Psoas muscle (tissue), 8 donors: ENCODE data around the gene LURAP1L. TPM values are rescaled to one million over a fixed set of nuclear protein-coding genes. Genes with fewer than 3 reads are reported as not detected.

ENCODE experiments used
- ATAC-seq, 4 donors: fragments of 200-7000 bp; cut with Tn5 transposase; one replicate each; pipeline ENCODE4 v1.9.1; 2020; ENCODE audit warnings: moderate library complexity in 3 of 4, mild to moderate bottlenecking in 2 of 4
- DNase-seq, 2 donors: peaks; one replicate each; pipeline ENCODE4 v3.0.0-alpha.2; 2020
- H3K27ac ChIP-seq: fragments of 200-600 bp; one replicate; pipeline ENCODE4 v1.8.0; 2022
- H3K27me3 ChIP-seq, 3 donors: fragments of 200-600 bp in 1 of 3; one replicate each; pipeline versions ENCODE4 v1.6.1 to v1.8.0; 2013 to 2022; ENCODE audit warnings: low read length in 2 of 3, mild to moderate bottlenecking in 2 of 3, moderate library complexity in 1 of 3; ENCODE audit not compliant: insufficient read depth in 3 of 3
- H3K36me3 ChIP-seq, 2 donors: fragments of 200-600 bp in 1 of 2; one replicate each; pipeline versions ENCODE4 v1.6.1 to v1.8.0; 2013 to 2022; ENCODE audit warnings: low read depth in 1 of 2, mild to moderate bottlenecking in 1 of 2, moderate library complexity in 1 of 2; ENCODE audit not compliant: insufficient read depth in 1 of 2
- H3K4me1 ChIP-seq: fragments of 200-600 bp; one replicate; pipeline ENCODE4 v1.8.0; 2022
- H3K4me3 ChIP-seq: fragments of 200-600 bp; one replicate; pipeline ENCODE4 v1.8.0; 2022; ENCODE audit warnings: mild to moderate bottlenecking
- H3K9me3 ChIP-seq: fragments of 200-600 bp; one replicate; pipeline ENCODE4 v1.8.0; 2022
- WGBS, 3 donors: extraction: QIAGEN DNeasy Blood & Tissue Kit; methylation state at CpG; one replicate each; pipeline versions ENCODE4 v1.1.6 to v1.1.7; 2013; 5-methylcytosine and 5-hydroxymethylcytosine counted together
- intact Hi-C, 2 donors: fragments of 100-400 bp; cut with DNase I; formaldehyde crosslinking; loops; one replicate each; pipeline versions ENCODE4 v1.11.0 to v1.14.2; 2022
- long read RNA-seq, 2 donors: library from polyadenylated mRNA; unstranded; transcript quantifications; one replicate each; pipeline ENCODE4 v2.0.0, GENCODE V29; 2021
- polyA plus RNA-seq, 3 donors: library from polyadenylated mRNA; stranded (reverse); fragments of 200-250 nt; gene quantifications; one replicate each; pipeline ENCODE4 v1.2.3, GENCODE V29; 2013
- total RNA-seq, 4 donors: library from RNA; stranded (reverse); fragmentation: NEBNext Ultra II Directional in 2 of 4; extraction: Animal tissue kit (Norgen Biotek cat#: 25700) in 2 of 4; gene quantifications; one replicate each; pipeline versions ENCODE4 v1.2.1 to v1.2.4, GENCODE V29; 2021 to 2023
- TF ChIP-seq, protein P1 (sequence below): fragments of 200-600 bp; IDR thresholded peaks from one replicate; pipeline ENCODE4 v1.8.0; 2022; ENCODE audit warnings: antibody characterized with exemption
- donor health status: healthy with polysubstance abuse.
- donor health status: DM: no; HTN: no; CAD: no; lungs with moderate emphysema.
- donor health status: Bipolar disorder and iron deficiency.
- donor health status: healthy.
- donor health status: DM: yes; HTN: yes; CAD: no.
- donor health status: DM: no; HTN: no; CAD: no.
- donor health status: DM: no; HTN: no; CAD: no.
- donor health status: DM: yes; HTN: yes; CAD: no.

Gene LURAP1L
- 1 to 10 TPM; 1.0 to 2.8 (median 2.2) TPM for total RNA-seq
- 1 to 10 TPM; 2.3 to 6.3 (median 2.7) TPM for polyA plus RNA-seq
- long read RNA-seq, donor 1, partial matches to known transcripts, result 0 of 2 reads
- long read RNA-seq, donor 1, other reads (novel, unspliced or antisense), result 0 of 2 reads
- long read RNA-seq, donor 2, partial matches to known transcripts, result 0 of 2 reads
- long read RNA-seq, donor 2, other reads (novel, unspliced or antisense), result 1 of 2 reads

DNA sequence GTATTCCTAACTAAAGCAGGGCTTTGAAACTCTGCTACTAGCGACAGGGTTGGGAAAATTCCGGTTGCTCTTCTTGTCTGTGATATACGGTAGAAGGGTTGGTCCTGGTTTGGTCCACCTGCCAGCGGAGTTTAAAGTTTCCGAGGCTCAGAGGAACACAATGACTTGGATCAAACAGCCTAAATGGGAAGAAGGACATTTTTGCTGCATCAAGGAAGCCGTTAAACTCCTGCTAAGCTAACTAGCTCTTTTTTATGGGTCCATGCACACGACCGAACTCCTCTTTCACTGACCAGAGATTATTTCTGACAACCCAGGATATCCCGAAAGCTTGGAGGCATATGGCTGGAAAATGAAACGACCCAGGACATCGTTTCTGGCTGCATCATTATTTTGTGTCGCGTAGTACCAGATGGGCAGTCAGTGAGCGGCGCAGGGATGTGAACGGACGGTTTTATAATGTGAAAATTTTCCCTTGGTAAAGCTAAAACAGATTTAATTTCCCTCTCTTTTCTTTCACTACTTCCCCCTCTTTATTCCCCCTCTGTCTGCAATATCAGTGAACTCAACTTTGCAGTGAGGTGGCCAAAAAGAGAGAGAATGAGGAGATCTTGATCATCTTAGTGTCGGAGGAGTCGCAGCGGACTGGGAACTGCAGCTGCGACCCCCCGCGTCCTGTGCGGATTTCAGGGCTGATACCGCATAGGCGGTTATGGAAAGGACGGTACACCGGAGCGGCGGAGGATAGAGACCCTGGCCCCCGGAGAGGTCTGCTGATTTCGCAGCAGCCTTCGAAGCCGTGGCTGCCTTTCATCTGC lies at the start of gene LURAP1L:
Gene LURAP1L, plus strand, starts transcription at position 160 of the 818 bp plus-strand sequence. CDS start 696 bp downstream, outside the sequence.
- ATAC-seq, result peak; percentile 48 to 78 (median 62)
- TF ChIP-seq, protein P1, sequence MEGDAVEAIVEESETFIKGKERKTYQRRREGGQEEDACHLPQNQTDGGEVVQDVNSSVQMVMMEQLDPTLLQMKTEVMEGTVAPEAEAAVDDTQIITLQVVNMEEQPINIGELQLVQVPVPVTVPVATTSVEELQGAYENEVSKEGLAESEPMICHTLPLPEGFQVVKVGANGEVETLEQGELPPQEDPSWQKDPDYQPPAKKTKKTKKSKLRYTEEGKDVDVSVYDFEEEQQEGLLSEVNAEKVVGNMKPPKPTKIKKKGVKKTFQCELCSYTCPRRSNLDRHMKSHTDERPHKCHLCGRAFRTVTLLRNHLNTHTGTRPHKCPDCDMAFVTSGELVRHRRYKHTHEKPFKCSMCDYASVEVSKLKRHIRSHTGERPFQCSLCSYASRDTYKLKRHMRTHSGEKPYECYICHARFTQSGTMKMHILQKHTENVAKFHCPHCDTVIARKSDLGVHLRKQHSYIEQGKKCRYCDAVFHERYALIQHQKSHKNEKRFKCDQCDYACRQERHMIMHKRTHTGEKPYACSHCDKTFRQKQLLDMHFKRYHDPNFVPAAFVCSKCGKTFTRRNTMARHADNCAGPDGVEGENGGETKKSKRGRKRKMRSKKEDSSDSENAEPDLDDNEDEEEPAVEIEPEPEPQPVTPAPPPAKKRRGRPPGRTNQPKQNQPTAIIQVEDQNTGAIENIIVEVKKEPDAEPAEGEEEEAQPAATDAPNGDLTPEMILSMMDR, result no peak
- Histone ChIP-seq H3K36me3 (no peaks in the 10 kb centered on the region), H3K9me3 (no peaks in the 10 kb centered on the region), H3K4me1 (peaks cover 4% of the 10 kb centered on the region), H3K27ac (peak within 1 kb of the TSS; percentile 65), H3K27me3 (no peaks in the 10 kb centered on the region), H3K4me3 (peak within 1 kb of the TSS; percentile 82)
- peak in 1 of 2 donors; percentile 13 for DNase-seq
- intact Hi-C loops, result loop anchor here in 1 of 2 donors (5.0 kb wide), 5 partner anchors 33 to 317 kb away; no protein-coding TSS in a partner anchor
- WGBS, 3 donors, result 0% methylated on average over 34 of the region's 34 CpGs

GRCh38 chr9:12726795-12727194 lies 48.0 kb upstream of the LURAP1L start:
- intact Hi-C loops, result loop anchor here in 1 of 2 donors (10.0 kb wide), 1 partner anchor 268 kb away; no protein-coding TSS in a partner anchor
- ATAC-seq, result no peak
- Histone ChIP-seq H3K36me3 (no peaks in the 10 kb centered on the region), H3K4me3 (no peak overlapping the region), H3K27me3 (no peaks in the 10 kb centered on the region), H3K27ac (no peak overlapping the region), H3K9me3 (no peaks in the 10 kb centered on the region), H3K4me1 (no peaks in the 10 kb centered on the region)
- no peak for DNase-seq
- TF ChIP-seq, protein P1, result no peak
- WGBS, 3 donors, result 94 to 97% (median 96%) methylated on average over 2 of the region's 2 CpGs

DNA sequence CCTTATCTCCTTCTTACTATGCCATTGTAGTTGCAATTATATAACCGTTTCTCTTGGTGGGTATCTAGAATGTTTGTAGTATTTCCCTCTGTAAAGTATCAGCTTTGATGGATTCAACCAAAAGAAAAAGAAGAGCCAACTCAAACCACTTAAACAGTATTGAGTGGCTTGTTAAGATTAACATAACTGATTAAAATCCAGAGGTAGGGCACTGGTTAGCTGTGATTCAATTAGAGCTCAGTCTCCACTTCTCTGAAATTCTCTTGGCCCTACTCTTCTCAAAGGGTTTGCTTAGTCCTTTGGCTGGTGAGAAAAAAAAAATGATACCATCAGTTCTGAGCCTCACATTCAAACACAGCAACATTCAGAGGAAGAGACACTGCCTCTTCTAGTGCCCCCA lies 44.6 kb upstream of the LURAP1L start:
- TF ChIP-seq, protein P1, result no peak
- Histone ChIP-seq H3K4me3 (no peak overlapping the region), H3K4me1 (no peaks in the 10 kb centered on the region), H3K9me3 (no peaks in the 10 kb centered on the region), H3K36me3 (no peaks in the 10 kb centered on the region), H3K27me3 (no peaks in the 10 kb centered on the region), H3K27ac (no peak overlapping the region)
- DNase-seq, result no peak
- 88 to 95% (median 90%) methylated on average over 1 of the region's 1 CpG for WGBS, 3 donors
- no peak for ATAC-seq
- intact Hi-C loops, result no loop called here

DNA sequence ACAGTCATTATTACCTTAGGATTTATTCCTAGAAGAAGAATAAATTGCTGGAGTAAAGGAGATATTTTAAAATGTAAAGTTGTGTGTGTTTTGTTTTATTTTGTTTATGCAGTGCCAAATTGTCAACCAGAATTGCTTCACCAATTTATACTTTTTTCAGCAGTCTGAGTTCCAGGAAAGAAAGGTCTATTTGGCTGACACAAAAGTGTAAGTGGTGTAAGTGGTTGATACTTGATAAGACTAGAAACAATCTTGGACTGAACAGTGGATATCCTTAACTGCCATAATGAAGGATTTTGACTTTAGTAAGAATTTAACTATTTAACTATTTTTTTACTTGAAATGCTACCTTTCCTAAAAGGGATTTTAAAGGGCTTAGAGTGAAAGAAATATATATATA lies 43.9 kb upstream of the LURAP1L start:
- no peaks in the 10 kb centered on the region for H3K27me3 ChIP-seq
- no peaks in the 10 kb centered on the region for H3K4me1 ChIP-seq
- H3K36me3 ChIP-seq, result no peaks in the 10 kb centered on the region
- H3K4me3 ChIP-seq, result no peak overlapping the region
- TF ChIP-seq, protein P1, result no peak
- intact Hi-C loops, result no loop called here
- H3K27ac ChIP-seq, result no peak overlapping the region
- DNase-seq, result no peak
- ATAC-seq, result no peak
- H3K9me3 ChIP-seq, result no peaks in the 10 kb centered on the region
